Prostate gland (tissue), 2 donors: Measurements from ENCODE around the gene ELK1. TPM values are rescaled to one million over a fixed set of nuclear protein-coding genes. Genes with fewer than 3 reads are reported as not detected.
A peak's percentile ranks its signal among the peaks of the same experiment; 100 is the strongest.

Experiments used
- DNase-seq: peaks from one replicate; pipeline ENCODE4 v3.0.0-alpha.2; 2019; ENCODE audit warnings: low spot score
- H3K27ac ChIP-seq, 2 donors: fragments of 200-600 bp; sonication (generic); 2 replicates each; pipeline ENCODE4 v1.5.1; 2017 to 2019
- H3K27me3 ChIP-seq: fragments of 200-600 bp; sonication (generic); replicated peaks from 2 replicates; pipeline ENCODE4 v1.5.1; 2019; ENCODE audit not compliant: insufficient read depth
- H3K36me3 ChIP-seq, 2 donors: fragments of 200-600 bp; sonication (generic); 1 replicate in 1 of 2; 2 replicates in 1 of 2; pipeline versions ENCODE4 v1.5.1 to v1.8.1; 2017 to 2019
- H3K4me1 ChIP-seq: fragments of 200-600 bp; sonication (generic); replicated peaks from 2 replicates; pipeline ENCODE4 v1.5.1; 2019
- H3K4me3 ChIP-seq, 2 donors: fragments of 200-600 bp; sonication (generic); 2 replicates each; pipeline ENCODE4 v1.5.1; 2017 to 2019
- H3K9me3 ChIP-seq: fragments of 200-600 bp; sonication (generic); 2 replicates; pipeline ENCODE4 v1.5.1; 2017
- CTCF ChIP-seq, 4 experiments: fragments of 200-600 bp in 2 of 4; fragments of 450-650 bp in 2 of 4; sonication (generic) in 2 of 4; IDR thresholded peaks; 1 replicate in 3 of 4; 2 replicates in 1 of 4; pipeline ENCODE4 v1.5.1; 2016 to 2019; ENCODE audit warnings: antibody characterized with exemption in 4 of 4, mild to moderate bottlenecking in 2 of 4, moderate library complexity in 2 of 4
- POLR2A ChIP-seq: fragments of 450-650 bp; IDR thresholded peaks from one replicate; pipeline ENCODE4 v1.6.1; 2016; ENCODE audit warnings: antibody characterized with exemption, mild to moderate bottlenecking
- POLR2AphosphoS5 ChIP-seq: sonication (generic); formaldehyde crosslinking; IDR thresholded peaks from one replicate; pipeline ENCODE4 v1.6.1; 2017; ENCODE audit warnings: antibody characterized with exemption
- WGBS: methylation state at CpG from one replicate; pipeline ENCODE4 v1.1.5; 2018; 5-methylcytosine and 5-hydroxymethylcytosine counted together
- intact Hi-C: fragments of 100-400 bp; cut with DNase I; formaldehyde crosslinking; loops from one replicate; pipeline ENCODE4 v1.14.2; 2022
- total RNA-seq, 2 donors: library from RNA; depleted of rRNA; stranded (reverse); fragments of >200 nt; gene quantifications; one replicate each; pipeline ENCODE4 v1.1.0, GENCODE V29; 2016

ELK1 gene
- total RNA-seq, result 100 to 1,000 TPM in 1 of 2 donors, 10 to 100 TPM in 1; 28.6 to 105 TPM

GRCh38 chrX:47650164-47651042 is at the start of gene ELK1:
ELK1 (minus strand) TSS chrX:47650563; CDS start chrX:47641441, 9,122 bp downstream.
- H3K4me1 ChIP-seq, result no peaks in the 10 kb centered on the region
- DNase-seq, result peak; percentile 96
- peak within 1 kb of the TSS; percentile 59 to 64 for H3K4me3 ChIP-seq
- TF ChIP-seq POLR2A, result peak; percentile 61
- TF ChIP-seq CTCF (IDR thresholded peaks at IDR 0.05), result peak in 1 of 4 experiments; percentile 8
- peak; percentile 76 for TF ChIP-seq POLR2AphosphoS5
- H3K27ac ChIP-seq, result peak within 1 kb of the TSS; percentile 81 to 84
- no peaks in the 10 kb centered on the region for H3K9me3 ChIP-seq
- WGBS, result 0% methylated on average over 7 of the region's 65 CpGs
- H3K36me3 ChIP-seq, result no peaks in the 10 kb centered on the region
- no peaks in the 10 kb centered on the region for H3K27me3 ChIP-seq
- intact Hi-C loops, result loop anchor here (5.0 kb wide), 1 partner anchor 108 kb away; no protein-coding TSS in a partner anchor

- no peak overlapping the region for H3K27ac ChIP-seq
- H3K36me3 ChIP-seq, result no peaks in the 10 kb centered on the region
- 60% methylated on average over 1 of the region's 1 CpG for WGBS
- no peaks in the 10 kb centered on the region for H3K4me1 ChIP-seq
- H3K4me3 ChIP-seq, result no peak overlapping the region
- H3K9me3 ChIP-seq, result no peaks in the 10 kb centered on the region
- TF ChIP-seq CTCF (IDR thresholded peaks at IDR 0.05) (no peak), POLR2A (no peak), POLR2AphosphoS5 (no peak)
- H3K27me3 ChIP-seq, result no peaks in the 10 kb centered on the region
- intact Hi-C loops, result no loop called here
- no peak for DNase-seq
Measured at GRCh38 chrX:47697181-47697580, 46.8 kb upstream of the ELK1 start.

GRCh38 chrX:47690175-47690574 is 39.8 kb upstream of the ELK1 start:
- TF ChIP-seq CTCF (IDR thresholded peaks at IDR 0.05), result no peak
- DNase-seq, result no peak
- H3K27me3 ChIP-seq, result no peaks in the 10 kb centered on the region
- intact Hi-C loops, result no loop called here
- WGBS, result 89% methylated on average over 2 of the region's 2 CpGs
- no peaks in the 10 kb centered on the region for H3K36me3 ChIP-seq
- no peaks in the 10 kb centered on the region for H3K9me3 ChIP-seq
- H3K4me1 ChIP-seq, result no peaks in the 10 kb centered on the region
- no peak overlapping the region for H3K27ac ChIP-seq
- no peak overlapping the region for H3K4me3 ChIP-seq

GRCh38 chrX:47687263-47687662 is 36.9 kb upstream of the ELK1 start:
- intact Hi-C loops, result no loop called here
- no peak for TF ChIP-seq POLR2A
- no peak for TF ChIP-seq CTCF (IDR thresholded peaks at IDR 0.05)
- TF ChIP-seq POLR2AphosphoS5, result no peak
- no peaks in the 10 kb centered on the region for H3K9me3 ChIP-seq
- no peaks in the 10 kb centered on the region for H3K36me3 ChIP-seq
- 49% methylated on average over 6 of the region's 6 CpGs for WGBS
- no peak overlapping the region for H3K27ac ChIP-seq
- H3K4me3 ChIP-seq, result no peak overlapping the region
- H3K4me1 ChIP-seq, result no peaks in the 10 kb centered on the region
- DNase-seq, result no peak
- no peaks in the 10 kb centered on the region for H3K27me3 ChIP-seq

- TF ChIP-seq POLR2A, result no peak
- no peak for TF ChIP-seq POLR2AphosphoS5
- TF ChIP-seq CTCF (IDR thresholded peaks at IDR 0.05), result no peak
- intact Hi-C loops, result no loop called here
- 41% methylated on average over 3 of the region's 3 CpGs for WGBS
- Histone ChIP-seq H3K27me3 (no peaks in the 10 kb centered on the region), H3K9me3 (no peaks in the 10 kb centered on the region), H3K27ac (no peak overlapping the region), H3K4me3 (no peak overlapping the region), H3K36me3 (no peaks in the 10 kb centered on the region), H3K4me1 (no peaks in the 10 kb centered on the region)
- DNase-seq, result no peak
Measured at GRCh38 chrX:47683829-47684205, 33.5 kb upstream of the ELK1 start.
